Panc1 (cell line): Measurements from ENCODE around the gene AKT1S1.

Source experiments
- CTCF ChIP-seq: fragments of 450-650 bp; IDR thresholded peaks from 2 replicates; pipeline ENCODE4 v1.5.1; 2017; ENCODE audit warnings: mild to moderate bottlenecking
- POLR2AphosphoS5 ChIP-seq: IDR thresholded peaks from 2 replicates; pipeline ENCODE4 v1.6.1; 2012; ENCODE audit warnings: mild to moderate bottlenecking, low read depth, low read length, moderate library complexity
- SIN3A ChIP-seq: IDR thresholded peaks from 2 replicates; pipeline ENCODE4 v1.6.1; 2012; ENCODE audit warnings: low read depth, mild to moderate bottlenecking, low read length, moderate library complexity, borderline replicate concordance; ENCODE audit not compliant: insufficient read depth
- TF ChIP-seq, protein P1 (sequence below), 2 experiments: IDR thresholded peaks; 2 replicates each; pipeline ENCODE4 v1.6.1; 2011 to 2012; ENCODE audit warnings: low read depth in 2 of 2, control low read depth in 1 of 2, low read length in 1 of 2, mild to moderate bottlenecking in 1 of 2, moderate library complexity in 1 of 2; ENCODE audit not compliant: insufficient read depth in 1 of 2

GRCh38 chr19:49918089-49918488, 40.9 kb upstream of the AKT1S1 start:
- no peak for TF ChIP-seq CTCF
- no peak for TF ChIP-seq POLR2AphosphoS5
- TF ChIP-seq, protein P1, sequence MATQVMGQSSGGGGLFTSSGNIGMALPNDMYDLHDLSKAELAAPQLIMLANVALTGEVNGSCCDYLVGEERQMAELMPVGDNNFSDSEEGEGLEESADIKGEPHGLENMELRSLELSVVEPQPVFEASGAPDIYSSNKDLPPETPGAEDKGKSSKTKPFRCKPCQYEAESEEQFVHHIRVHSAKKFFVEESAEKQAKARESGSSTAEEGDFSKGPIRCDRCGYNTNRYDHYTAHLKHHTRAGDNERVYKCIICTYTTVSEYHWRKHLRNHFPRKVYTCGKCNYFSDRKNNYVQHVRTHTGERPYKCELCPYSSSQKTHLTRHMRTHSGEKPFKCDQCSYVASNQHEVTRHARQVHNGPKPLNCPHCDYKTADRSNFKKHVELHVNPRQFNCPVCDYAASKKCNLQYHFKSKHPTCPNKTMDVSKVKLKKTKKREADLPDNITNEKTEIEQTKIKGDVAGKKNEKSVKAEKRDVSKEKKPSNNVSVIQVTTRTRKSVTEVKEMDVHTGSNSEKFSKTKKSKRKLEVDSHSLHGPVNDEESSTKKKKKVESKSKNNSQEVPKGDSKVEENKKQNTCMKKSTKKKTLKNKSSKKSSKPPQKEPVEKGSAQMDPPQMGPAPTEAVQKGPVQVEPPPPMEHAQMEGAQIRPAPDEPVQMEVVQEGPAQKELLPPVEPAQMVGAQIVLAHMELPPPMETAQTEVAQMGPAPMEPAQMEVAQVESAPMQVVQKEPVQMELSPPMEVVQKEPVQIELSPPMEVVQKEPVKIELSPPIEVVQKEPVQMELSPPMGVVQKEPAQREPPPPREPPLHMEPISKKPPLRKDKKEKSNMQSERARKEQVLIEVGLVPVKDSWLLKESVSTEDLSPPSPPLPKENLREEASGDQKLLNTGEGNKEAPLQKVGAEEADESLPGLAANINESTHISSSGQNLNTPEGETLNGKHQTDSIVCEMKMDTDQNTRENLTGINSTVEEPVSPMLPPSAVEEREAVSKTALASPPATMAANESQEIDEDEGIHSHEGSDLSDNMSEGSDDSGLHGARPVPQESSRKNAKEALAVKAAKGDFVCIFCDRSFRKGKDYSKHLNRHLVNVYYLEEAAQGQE (IDR thresholded peaks at IDR 0.05; ENCODE audit: insufficient read depth in 1 of 2, low read depth in 2 of 2, low read length in 1 of 2): no peak
- no peak for TF ChIP-seq SIN3A
